GM21737 (cell line): ENCODE results near the gene SSBP3.

Source experiments
- ATAC-seq: cut with Tn5 transposase; IDR thresholded peaks from one replicate; pipeline ENCODE4 v1.9.1; 2021; ENCODE audit warnings: mild to moderate bottlenecking, moderate library complexity; ENCODE audit not compliant: unreplicated experiment

SSBP3 gene

DNA sequence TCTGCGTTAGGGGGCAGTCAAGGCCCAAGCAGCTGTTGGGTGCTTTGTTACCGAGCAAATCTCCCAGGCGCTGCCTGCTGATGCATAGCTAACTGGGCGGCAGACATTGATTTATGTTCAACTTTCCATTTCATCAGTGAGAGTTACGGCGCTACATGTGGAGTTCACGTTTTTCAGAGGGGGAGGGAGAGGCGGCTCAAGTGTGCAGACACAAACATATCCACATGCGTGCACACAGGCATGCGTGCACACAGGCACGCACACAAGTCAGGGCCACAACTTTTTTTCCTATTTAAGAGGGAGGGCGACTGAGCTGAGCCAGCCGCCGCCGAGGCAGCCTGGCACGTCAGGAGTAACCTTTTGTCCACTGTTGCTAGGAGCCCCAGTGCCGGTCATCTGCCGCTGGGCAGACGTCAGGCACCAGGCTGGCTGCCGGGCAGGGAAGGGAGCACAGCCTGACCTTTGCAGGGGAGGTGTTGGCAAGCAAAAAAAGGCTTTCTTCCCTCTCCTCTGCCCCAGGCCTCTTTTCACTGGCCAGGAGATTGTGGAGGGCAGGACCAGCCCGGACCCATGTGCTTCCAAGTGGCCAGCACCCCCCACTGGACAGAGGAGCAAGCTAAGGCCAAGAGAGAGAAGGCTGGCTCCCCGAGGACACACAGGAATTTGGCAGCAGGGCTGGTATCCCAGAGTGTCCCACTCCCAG lies 133.0 kb downstream of the SSBP3 start:
- ATAC-seq, result no peak

DNA sequence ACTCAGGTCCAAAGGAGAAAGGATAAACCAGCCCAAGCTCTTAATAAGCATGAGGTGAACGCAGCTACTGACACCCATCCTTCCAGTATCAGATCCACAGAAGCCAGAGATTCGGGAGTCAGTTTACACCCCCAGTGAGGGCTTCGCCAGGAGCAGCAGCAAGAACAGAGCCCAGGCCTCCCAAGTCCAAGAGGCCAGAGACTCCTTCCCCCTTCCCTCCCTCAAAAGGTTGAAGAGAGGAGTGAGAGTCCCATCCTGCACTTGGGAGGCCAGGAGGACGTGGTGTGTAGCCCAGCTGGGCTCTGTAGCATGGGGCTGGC lies 133.5 kb downstream of the SSBP3 start:
- no peak for ATAC-seq

DNA sequence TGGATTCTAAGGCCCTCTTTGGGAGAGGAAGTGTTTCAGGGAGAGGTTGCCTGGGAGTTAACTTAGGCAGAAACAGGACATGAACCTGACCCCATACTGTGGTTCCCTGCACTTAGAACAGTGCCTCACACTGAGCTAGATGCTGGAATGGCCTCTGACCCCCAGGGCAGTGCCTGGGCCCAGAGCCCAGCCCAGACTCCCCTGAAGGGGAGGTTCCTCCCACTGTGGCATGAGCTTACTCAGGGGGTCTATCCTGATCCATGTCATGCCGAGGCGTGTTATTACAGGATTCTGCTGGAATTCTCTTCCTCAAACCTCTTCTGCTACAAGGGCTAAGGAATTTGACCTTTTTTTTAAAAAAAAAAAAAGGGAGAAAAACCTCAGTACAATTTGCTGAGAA lies 134.1 kb downstream of the SSBP3 start:
- no peak for ATAC-seq

DNA sequence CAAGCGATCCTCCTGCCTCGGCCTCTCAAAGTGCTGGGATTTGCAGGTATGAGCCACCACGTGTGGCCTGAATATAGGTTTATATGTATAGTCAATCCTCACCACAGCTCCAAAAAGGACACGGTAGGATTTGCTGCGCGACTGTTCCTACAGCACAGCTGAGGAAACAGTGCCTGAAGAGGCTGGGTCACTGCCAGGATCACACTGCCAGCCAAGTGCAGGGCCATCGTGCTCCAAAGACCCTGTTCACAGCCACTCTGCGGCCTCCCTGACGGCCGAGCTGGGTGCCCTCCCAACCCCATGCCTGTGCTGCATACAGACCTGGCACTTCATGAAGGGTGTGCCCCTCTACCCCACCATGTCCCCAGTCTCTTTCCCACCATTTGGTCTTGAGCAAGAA lies 134.9 kb downstream of the SSBP3 start:
- no peak for ATAC-seq

DNA sequence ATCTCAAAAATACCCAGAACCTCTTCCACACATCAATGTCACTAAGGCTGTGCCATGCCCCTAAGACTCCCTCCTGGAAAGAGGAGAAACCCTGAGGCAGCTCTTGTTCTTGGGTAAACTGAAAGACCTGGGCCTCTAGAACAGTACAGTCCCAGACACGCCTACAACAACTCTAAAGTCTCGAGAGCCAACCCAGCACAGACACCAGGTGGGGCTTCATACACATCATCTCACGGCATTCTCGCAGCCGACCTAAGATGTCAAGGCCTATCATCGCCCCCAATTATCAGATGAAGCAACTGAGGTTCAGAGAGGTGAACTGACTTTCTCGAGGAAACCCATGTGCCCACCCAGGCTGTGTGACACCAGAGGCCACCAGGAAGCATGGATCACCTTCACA lies 135.7 kb downstream of the SSBP3 start:
- ATAC-seq, result no peak

DNA sequence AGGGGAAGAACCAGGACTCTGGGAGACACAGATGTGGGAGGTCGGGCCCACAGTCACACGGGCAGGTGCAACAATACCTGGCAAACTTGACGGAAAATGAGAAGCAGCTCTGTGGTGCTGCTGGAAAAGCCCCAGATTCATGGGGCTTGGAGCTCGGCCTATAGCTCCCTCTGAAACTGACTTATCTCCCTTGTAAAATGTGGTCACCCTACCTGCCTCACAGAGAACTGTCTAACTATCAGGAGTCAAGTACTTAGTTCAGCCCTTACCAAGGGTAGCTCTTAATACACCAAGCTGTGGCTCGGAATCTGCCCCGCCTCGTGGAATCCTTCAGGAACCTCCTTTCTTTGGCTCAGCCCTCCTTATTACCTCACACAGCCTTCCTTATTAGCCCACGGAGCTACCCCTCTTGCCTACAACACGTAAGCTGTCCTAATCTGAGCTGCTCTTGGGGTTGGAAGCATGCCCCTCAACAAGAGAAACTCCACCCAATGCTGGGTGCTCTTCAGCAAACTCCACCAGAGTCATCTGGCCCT lies 137.4 kb downstream of the SSBP3 start:
- ATAC-seq, result no peak

DNA sequence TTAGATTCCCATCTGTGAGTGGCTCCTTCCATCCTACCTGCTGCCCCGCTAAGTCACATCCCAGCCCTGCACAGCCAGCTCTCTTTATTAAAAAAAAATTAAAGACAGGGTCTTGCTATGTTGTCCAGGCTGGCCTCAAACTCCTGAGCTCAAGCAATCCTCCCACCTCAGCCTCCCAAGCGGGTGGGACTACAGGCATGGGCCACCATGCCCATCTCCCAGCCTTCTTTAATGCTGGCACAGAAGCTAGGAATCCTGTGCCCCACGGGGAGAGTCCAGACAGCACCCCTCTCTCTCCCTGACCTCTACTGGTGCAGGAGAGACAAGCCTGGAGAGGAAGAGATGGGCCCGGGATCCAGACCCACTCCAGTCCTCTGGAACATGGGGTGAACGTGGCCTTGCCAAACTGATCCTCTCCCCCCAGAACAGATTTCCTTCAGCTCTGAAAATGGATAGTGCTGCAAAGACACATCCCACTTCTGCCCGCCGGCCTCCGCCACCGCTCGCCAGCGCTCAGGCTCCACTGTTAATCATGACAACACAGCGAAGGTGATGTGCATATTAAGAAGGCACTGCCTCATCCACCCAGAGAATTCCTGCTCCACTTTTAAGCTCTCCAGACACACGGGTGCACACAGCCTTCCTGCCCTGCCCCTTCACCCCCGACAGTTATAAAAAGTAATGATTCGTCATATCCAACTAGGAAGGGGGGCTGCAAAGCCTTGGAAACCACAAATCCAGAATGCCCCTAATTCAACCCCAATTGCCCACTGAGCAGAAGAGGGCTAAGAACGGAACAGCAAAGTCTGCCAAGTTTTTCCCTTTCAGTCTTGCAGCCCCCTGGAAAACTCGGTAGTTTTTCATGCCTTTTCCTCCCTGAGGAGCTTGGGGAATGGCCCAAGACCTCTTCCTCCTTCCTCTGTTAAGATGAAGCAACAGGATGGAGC lies 138.1 kb downstream of the SSBP3 start:
- no peak for ATAC-seq

DNA sequence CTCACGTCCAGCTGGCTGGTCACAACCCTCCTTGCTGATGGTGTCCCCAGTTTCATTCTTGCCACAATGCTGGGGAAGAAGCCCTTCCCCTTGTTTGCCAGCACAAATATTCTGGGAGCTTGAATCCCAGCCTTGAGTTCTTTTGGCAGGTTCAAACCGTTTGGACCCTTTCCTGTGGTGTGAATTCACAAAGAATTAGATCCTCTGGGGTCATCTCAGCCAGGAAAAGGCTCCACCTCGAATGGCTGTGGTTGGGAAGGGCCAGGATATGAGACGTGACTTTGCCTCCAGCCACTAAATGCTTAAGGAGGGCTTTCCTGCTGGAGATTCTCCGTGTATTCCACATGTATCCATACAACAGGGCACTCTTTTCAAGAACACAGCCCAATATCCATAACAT lies 139.3 kb downstream of the SSBP3 start:
- no peak for ATAC-seq

DNA sequence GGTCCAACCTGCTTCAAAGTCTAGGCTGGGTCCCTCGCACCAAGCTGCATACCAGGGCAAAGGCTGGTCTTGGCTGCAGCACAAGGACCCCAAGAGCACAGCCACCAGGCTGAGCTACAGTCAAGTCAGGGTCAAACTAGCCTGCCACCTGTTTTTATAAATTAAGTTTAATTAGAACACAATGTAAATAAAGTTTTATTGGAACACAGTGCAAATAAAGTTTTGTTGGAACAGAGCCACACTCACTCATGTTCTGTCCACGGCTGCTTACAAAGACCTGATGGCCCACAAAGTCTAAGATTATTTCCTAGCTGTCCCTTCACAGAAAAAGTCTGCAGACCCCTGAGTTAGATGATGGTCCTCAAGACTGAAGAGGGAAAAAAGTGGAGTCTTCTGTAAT lies 140.0 kb downstream of the SSBP3 start:
- no peak for ATAC-seq

DNA sequence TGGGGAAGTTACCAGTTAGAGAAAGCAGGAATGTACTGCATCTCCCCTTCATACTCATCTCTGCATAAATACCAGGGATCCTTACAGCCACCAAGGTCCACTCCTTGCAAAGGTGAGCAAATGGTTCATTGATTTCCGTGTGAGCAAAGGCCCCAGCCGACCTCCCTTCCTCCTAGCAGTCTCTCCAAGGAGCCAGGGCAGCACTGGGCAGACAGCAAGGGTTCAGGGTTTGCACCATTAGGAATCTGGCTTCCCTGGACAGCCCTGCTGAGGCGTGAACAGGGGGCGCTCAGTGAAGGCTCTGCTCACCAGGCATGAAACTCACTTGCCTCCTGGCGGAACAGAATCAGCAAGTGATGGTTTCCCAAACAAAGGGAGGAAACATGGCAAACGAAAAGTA lies 140.5 kb downstream of the SSBP3 start:
- no peak for ATAC-seq

DNA sequence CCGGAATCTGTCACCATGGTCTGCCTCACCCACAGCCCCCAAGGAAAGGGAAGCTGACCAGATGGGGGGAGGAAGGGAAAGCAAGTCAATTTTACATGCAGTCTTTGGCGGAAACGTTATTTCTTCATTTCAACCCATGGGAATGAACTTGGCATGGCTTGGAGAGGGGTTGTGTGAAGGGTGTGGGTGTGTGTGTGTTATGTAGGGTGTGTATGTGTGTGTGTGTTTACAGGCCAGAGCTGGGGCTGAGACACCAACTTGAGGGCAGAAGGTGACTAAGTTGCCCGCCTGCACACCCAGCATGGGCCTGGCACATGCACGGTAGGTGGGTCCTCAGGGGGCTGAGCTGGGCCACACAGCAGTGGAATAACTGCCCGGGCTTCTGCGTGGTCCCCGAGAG lies 141.1 kb downstream of the SSBP3 start:
- ATAC-seq, result no peak

DNA sequence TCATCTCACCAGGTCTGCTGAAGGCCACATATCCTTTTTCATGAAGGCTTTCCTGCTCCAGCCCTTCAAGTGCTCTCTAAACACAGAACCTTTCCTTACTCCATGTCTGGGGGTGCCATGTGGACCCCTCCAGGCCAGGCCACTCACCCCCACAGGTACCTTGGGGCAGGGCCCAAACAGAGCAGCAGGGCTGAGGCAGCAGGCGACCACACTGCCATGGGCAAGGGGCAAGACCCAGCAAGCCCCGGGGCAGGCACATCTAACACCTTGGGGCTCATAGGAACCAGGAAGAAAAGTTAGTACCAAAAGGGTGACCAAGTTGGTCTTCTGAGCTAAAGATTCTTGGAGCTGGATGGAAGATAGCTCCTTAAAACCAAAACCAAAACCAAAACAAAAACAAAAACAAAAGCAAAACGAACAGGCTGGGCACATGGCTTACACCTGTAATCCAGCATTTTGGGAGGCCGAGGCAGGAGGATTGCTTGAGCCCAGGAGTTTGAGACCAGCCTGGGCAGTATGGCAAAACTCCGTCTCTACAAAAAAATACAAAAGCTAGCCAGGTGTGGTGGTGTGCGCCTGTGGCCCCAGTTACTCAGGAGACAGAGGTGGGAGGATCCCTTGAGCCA lies 142.5 kb downstream of the SSBP3 start:
- ATAC-seq, result no peak

DNA sequence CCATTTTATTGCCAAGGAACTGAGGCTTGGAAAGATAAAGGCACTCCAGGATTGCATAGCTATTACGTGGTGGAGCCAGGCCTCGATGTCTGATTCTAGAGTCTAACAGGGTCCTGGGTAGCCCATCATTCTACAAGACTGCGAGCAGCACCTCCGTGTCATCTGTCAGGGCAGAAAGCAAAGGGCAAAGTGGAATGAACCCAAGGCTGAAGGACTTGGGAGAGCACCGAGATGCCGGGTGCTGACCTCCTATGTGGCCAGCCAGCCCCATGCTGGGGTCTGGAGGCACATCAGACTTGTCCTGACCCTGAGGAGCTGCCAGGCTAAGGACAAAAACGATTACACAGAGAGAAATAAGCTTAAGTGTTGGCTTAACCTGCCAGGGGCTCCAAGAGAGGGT lies 143.9 kb downstream of the SSBP3 start:
- ATAC-seq, result no peak

DNA sequence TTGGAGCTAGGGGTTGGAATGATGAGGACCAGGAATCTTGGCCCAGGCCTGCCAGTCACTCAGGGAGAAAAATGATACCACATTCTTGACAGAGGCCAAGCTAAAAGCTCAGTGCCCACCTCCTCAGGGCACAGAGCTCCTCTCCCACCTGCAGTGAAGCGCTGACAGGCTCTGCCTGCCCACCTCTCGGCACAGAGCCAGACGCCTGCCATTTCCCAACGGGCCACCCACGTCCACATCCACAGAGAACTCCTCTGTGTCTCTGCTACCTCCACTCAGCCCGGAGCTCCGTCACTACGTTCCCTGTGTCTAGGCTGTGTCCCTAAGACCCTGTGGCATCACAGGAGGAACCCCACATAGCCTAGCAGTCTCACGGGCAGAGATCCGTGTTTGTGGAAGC lies 145.4 kb downstream of the SSBP3 start:
- ATAC-seq, result no peak

DNA sequence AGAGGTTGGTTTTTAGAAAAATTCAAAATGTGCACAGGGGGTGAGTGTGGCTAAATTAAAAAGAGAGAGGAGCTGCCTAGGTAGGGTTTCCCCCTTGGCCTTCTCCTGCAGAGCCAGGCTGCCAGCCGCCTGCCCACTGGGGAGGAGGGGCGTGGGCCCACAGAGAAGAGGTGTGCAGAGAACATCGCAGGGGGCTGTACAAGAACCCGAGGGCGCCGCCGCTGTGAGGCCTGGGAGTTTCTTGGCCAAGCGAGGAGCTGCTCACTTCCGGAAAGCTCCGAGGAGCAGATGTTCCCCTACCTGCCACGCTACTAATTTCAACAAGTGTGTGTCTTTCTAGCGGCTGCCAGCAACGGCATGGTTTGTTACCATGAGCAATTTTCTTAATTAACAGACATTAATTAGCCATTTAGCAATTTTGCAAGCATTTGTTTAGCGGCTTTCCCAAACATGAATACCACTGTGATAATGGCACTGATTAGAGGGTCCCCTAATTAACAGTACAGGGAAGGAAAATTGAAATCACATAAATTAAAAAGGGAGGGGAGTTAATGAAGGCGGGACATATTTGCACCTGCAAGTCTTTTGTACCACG lies 146.6 kb downstream of the SSBP3 start:
- ATAC-seq, result no peak

DNA sequence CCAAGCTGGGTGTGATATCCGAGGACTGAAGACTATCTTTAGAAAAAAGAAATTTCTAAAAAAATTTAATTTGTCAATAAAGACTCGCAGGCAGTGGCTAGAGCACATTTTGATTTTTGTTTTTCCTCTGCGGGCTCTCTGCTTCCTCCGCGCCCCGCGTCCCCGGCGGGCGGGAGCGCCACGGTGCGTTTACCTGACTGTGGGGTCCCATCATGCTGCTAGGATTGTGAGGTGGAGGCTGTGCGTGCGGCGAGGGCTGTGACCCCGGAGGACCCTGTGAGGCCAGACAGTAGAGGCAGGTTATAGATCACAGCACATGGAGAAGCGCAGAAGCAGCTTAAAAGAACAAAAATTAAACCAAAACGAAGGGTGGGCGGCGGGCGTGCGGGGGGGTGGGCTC lies 148.3 kb downstream of the SSBP3 start:
- ATAC-seq, result no peak

DNA sequence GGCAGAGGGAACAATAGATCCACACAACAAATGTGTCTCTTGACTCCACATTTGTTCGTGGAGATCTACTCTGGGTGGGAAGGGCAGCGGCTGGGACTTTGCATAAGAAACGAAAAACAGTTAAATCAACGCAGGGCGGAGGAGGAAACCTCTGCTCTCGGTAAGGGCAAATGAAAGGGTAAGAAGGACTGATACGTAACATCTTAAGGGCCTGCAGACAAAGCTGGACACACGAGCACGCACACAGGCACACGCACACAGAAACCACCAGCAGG lies 148.9 kb downstream of the SSBP3 start:
- ATAC-seq, result no peak

DNA sequence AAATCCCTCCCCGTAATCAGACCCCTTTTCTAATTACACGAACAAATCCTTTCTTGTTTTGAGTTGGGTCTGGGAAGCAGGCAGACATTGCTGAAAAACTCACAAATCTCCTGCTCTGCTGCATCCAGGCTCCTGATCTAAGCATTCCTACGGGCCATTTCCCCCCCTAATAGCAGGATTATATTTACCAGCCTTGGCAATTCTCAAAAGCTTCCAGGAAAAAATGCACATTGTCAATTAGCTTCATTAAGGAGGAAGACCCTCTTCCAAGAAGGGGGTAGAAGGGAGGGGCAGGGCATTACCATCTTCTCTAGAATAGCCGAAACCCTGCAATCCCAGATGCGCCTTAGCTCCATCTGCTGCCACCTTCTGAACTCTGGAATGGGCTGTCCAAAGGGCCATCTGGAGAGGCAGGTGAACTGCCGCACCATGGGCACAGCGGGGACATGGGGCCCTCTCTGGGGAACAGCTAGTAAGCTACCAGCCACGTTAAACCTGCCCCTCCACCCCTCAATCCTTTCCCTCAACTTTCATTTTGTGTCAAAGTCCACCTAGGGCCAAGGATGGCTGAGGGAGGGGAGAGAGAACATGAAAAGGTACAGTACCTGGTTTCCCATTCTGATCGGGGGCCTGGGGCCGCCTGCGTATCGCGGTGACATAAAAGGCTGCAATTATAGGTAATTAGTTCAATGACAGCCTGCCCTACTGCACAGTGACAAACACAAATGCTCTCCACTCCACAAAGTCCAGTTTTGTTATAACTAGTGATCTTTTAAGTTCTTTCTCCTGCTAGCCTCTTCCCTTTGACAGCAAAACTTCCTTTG lies 149.5 kb downstream of the SSBP3 start:
- no peak for ATAC-seq

DNA sequence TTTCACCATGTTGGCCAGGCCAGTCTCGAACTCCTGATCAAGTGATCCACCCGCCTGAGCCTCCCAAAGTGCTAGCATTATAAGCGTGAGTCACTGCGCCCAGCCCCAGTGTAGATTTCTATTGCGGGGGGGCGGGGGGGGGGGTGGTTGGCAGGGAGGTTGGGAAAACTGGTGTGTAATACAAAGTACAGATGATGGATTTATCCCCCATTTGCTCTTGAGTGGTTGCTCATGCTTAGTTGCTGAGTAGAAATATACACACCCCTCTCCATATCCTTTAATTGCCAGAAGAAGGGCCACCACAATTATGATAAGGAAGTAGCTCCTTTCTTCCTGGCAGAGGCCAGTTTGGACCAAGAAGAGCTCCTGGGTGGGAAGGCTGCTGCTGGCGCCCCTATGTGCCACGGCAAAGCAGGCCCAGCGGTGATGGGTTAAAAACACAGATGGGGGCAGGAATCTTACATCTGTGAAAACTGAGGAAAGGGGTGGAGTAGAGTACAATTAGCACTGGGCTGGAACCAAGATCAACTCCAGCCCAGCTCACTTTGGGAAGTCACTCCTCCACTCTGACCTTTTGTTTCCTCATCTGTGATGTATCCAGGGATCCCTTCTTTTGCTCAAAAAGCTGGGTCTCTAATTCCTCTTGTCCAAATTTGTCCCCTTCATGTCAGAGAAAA lies 151.0 kb downstream of the SSBP3 start:
- ATAC-seq, result no peak

DNA sequence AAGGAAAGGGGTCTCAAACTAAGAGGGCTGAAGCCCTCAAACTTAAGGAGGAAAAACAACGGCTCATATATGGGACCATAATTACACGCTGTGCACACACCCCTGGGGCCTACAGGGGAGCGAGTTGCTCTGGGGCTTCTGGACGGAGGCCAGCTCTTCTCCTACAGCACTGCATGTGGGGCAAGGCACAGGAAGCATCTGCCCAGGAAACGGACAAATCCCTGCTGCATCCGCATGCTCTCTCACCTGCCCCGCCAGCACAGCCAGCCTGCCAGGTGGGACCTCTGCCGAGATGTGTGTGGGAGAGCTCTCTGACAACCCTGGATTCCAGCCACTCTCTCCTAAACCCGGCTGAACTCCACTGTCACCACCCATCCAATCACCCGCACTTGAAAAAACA lies 152.1 kb downstream of the SSBP3 start:
- ATAC-seq, result no peak
